ENCODE results near the gene TENM4. TPM values are rescaled to one million over a fixed set of nuclear protein-coding genes. Genes with fewer than 3 reads are reported as not detected.
A peak's percentile ranks its signal among the peaks of the same experiment; 100 is the strongest.

Gene TENM4
- total RNA-seq, 1 experiment from 2014 or later, result 25.0 TPM

- DNase-seq (ENCODE audit: low spot score) (no peak), ATAC-seq (no peak)
- TF ChIP-seq ZNF138 (CRISPR knock-in tag; conservative IDR thresholded peaks at IDR 0.05), result no peak
- TF ChIP-seq ZMAT4 (CRISPR knock-in tag; IDR thresholded peaks at IDR 0.05), result no peak
- TF ChIP-seq ZBTB43 (CRISPR knock-in tag; IDR thresholded peaks at IDR 0.05), result no peak
- no peak for TF ChIP-seq JUN (CRISPR knock-in tag; IDR thresholded peaks at IDR 0.05)
- TF ChIP-seq USF2 (CRISPR knock-in tag; IDR thresholded peaks at IDR 0.05), result no peak
- TF ChIP-seq MLX (CRISPR knock-in tag; IDR thresholded peaks at IDR 0.05), result no peak
- TF ChIP-seq ERG (CRISPR knock-in tag; IDR thresholded peaks at IDR 0.05), result no peak
- TF ChIP-seq EMX1 (CRISPR knock-in tag; IDR thresholded peaks at IDR 0.05), result no peak
- TF ChIP-seq ZNF232 (CRISPR knock-in tag; IDR thresholded peaks at IDR 0.05), result no peak
- TF ChIP-seq ZNF532 (CRISPR knock-in tag; IDR thresholded peaks at IDR 0.05; ENCODE audit: borderline replicate concordance), result no peak
- CTCF ChIA-PET, result interaction anchor here (1.1 to 1.9 kb wide), 2 partner anchors 20 to 32 kb away, joined by 3 to 5 read pairs; no protein-coding TSS in a partner anchor
- H3K27ac Mint-ChIP-seq, result no peak overlapping the region; the same call in 1 of the 2 replicates
- H3K27me3 Mint-ChIP-seq (ENCODE audit: low read depth), result no peaks in the 10 kb centered on the region; the same call in 1 of the 2 replicates
- no peak overlapping the region for H3K4me3 Mint-ChIP-seq
- peaks cover 13% of the 10 kb centered on the region for H3K4me1 Mint-ChIP-seq
- H3K36me3 Mint-ChIP-seq, result no peaks in the 10 kb centered on the region
- POLR2A ChIA-PET, result no interaction called here
- H3K9me3 Mint-ChIP-seq, result no peaks in the 10 kb centered on the region
These were observed 372.5 kb downstream of the TENM4 start for GRCh38 chr11:79068356-79068755.

- CTCF ChIA-PET, result interaction anchor here (0.6 to 1.9 kb wide), 3 partner anchors 9 to 33 kb away, joined by 3 to 5 read pairs (median 3); no protein-coding TSS in a partner anchor
- Mint-ChIP-seq H3K27me3 (ENCODE audit: low read depth) (no peaks in the 10 kb centered on the region; the same call in 1 of the 2 replicates), H3K36me3 (no peaks in the 10 kb centered on the region), H3K9me3 (no peaks in the 10 kb centered on the region), H3K4me3 (peak overlapping the region; percentile 20), H3K4me1 (peaks cover 20% of the 10 kb centered on the region), H3K27ac (peak overlapping the region; percentile 18; the same call in 1 of the 2 replicates)
- DNase-seq (ENCODE audit: low spot score) (no peak), ATAC-seq (no peak)
- POLR2A ChIA-PET, result interaction anchor here (1.0 kb wide), 1 partner anchor 23 kb away, joined by 3 read pairs; no protein-coding TSS in a partner anchor
- TF ChIP-seq USF2 (CRISPR knock-in tag; IDR thresholded peaks at IDR 0.05), result no peak
- TF ChIP-seq ETV6 (CRISPR knock-in tag; IDR thresholded peaks at IDR 0.05), result no peak
- TF ChIP-seq FOXK1 (CRISPR knock-in tag; IDR thresholded peaks at IDR 0.05), result no peak
- TF ChIP-seq ATF1 (CRISPR knock-in tag; IDR thresholded peaks at IDR 0.05), result no peak
- TF ChIP-seq ZNF232 (CRISPR knock-in tag; IDR thresholded peaks at IDR 0.05), result no peak
- TF ChIP-seq GABPB1 (CRISPR knock-in tag; IDR thresholded peaks at IDR 0.05), result no peak
- no peak for TF ChIP-seq SOX15 (CRISPR knock-in tag; IDR thresholded peaks at IDR 0.05)
- no peak for TF ChIP-seq MAX (CRISPR knock-in tag; IDR thresholded peaks at IDR 0.05)
- TF ChIP-seq SMAD3 (CRISPR knock-in tag; IDR thresholded peaks at IDR 0.05; ENCODE audit: borderline replicate concordance), result no peak
- TF ChIP-seq ERG (CRISPR knock-in tag; IDR thresholded peaks at IDR 0.05), result no peak
These were observed 373.5 kb downstream of the TENM4 start for GRCh38 chr11:79067352-79067679.

All from WTC11 (cell line).